Posterior cingulate gyrus (tissue), 11 donors: Measurements from ENCODE around the gene ST8SIA2.
"Not testable (repeated sequence)": the region's sequence is repeated elsewhere in the genome, so short reads cannot be mapped to it uniquely, and the experiment has no call there.

Experiments used
- DNase-seq, 10 donors: peaks; one replicate each; pipeline versions ENCODE4 v3.0.0 to v3.0.0-alpha.2; 2020 to 2021; ENCODE audit warnings: mixed read lengths in 3 of 10
- intact Hi-C: fragments of 100-400 bp; cut with DNase I; formaldehyde crosslinking; loops from one replicate; pipeline ENCODE4 v1.15.1; 2023

Gene ST8SIA2

DNA sequence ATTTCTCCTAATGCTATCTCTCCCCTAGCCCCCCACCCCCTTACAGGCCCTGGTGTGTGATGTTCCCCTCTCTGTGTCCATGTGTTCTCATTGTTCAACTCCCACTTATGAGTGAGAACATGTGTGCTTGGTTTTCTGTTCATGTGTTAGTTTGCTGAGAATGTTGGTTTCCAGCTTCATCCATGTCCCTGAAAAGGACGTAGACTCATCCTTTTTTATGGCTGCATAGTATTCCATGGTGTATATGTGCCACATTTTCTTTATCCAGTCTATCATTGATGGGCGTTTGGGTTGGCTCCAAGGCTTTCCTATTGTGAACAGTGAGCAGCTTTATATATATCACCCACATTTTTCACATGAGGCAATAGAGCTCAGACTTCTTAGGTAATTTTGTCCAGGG is 86.0 kb downstream of the ST8SIA2 start:
- intact Hi-C loops, DNase-seq: not testable (repeated sequence)

DNA sequence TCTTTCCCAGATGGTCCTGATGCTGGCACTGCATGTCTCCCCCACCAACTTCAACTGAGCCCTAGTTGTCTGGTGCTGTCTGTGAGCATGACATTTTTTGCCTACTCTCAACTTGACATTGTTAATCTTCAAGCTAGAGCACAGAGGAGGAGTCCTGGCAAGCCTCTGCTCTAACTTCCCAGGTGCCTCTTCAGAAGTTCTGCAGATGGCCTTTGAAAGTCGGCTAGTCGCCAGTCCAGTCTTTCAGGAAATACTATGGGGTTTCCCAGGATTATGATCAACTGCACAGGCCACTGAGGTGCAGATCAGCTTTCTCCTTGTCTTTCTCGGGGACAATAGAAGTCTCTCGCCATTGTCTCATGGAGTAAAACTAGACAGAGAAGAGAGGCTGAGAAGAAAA is 86.7 kb downstream of the ST8SIA2 start:
- intact Hi-C loops, result no loop called here
- no peak for DNase-seq

DNA sequence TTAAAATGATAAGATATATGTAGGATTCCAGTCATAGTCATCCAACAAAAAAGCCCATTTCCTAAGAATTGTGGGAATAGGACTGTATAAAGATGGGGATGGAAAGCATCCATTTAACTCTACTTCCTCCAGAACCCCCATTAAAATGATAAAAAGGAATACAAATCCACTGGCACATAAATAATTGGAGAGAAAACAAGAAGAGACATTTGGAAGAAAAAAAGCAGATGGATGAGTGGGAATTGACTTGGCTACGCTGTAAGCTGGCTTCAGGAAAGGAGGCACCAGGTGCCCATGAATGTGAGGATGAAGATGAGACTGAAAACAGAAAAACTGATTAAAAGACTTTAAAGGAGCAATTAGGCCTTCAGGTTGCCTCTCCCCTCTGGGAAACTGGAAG is 91.8 kb downstream of the ST8SIA2 start:
- DNase-seq, result no peak
- intact Hi-C loops, result no loop called here

DNA sequence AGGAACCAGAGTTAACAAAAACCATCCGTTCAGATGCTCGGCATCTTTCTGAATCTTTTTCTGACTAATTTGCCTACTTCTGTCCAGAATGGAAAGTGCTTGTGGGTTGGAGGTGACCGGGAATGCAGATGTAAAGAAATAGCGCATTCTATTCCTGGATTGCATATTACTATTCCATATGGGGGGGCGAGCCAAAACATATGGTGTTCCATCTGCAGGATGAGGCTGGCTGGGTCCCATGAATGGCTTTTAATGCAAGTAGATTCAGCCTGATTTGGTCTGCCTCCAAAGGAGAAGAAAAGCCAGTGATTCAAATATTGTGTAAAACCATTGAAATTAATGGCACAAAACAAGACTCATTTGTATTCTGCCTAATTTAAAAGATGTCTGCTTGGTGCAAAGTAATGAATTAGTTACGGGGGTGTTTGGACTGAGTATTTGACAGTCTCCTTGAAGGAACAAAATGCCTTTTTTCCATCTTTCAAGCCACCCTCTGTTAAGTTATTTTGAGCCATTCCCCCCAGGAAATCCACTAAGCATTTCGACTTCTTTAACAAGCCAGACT is 99.0 kb downstream of the ST8SIA2 start:
- peak in 6 of 10 donors; percentile 35 to 86 (median 58) for DNase-seq
- intact Hi-C loops, result no loop called here

DNA sequence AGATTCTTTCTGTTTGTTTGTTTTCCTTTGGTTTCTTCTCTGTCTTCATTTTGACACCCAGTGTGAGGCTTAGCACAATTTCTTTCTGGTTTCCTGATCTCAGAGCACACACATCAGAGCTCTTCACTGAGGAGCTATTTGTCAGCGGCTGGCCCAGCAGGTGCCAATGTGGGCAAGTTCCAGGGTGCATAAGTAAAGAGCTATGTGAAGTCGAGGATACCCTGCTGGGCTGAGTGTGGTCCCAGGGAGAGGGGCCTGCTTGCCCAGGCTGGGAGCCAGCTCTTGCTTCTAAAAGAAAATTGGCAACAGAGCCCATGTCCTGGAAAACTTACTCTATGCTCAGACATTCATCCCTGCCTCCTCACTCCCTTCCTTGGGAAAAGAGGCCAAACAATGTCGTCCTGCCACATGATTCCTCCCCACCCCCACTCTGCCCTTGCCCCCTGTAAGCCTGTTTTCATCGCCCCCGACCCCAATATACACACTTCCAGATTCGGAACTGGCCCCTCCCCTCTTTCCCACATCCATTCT is 101.2 kb downstream of the ST8SIA2 start:
- intact Hi-C loops, result no loop called here
- no peak for DNase-seq

DNA sequence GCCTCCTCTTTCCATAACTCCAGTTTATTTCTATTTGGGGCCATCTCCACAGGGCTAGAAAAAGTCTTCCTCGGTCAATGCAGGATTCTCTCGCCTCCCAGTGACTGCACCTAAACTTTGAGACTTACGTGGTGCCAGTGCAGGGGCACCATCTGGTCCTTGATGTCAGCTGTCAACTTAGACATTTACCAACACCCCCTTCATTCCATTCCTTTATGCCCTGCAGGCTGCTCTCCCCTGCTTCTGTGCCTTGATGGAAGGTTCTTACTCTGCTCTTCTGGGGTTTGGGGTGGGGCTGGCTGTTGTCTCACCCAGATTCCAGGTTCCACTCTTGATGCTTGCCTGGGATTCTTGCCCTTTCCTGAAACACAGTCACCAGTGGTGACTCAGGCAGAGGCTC is 101.8 kb downstream of the ST8SIA2 start:
- DNase-seq, result no peak
- intact Hi-C loops, result no loop called here

DNA sequence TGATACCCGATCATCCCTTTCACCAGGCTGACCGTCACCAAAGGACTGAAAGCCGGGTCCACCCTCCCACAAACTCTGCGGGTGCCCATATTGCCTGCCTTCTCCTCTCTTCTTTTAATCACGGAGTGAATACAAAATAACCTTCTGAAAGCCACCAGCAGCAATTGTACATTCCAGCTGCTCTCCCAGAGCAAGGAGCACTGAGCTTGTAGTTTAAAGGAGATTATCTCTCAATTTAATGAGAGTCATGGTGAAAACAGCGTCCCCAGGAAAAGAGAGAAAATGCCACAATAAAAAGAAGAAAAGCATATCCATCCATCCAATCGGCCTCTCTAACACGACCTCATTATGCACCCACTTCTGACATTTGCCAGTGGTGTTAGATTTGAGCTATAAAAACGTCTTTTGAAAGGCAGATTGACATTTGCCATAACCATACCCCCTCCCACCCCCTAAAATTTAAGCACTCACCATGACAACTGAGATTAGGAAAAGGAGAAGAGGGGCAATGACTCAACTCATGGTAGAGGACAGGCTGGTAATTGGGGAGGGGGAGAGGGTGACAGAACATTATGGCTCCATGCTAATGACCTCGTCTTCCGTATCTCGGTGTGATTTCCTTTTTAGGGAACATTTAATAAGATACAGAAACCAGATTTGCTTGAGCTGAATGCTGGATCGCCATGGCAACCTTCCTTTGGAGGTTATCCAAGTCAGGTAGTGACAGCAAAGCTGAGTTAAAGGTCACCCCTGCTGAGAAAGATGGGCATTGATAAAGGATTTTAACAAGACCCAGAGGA is 106.2 kb downstream of the ST8SIA2 start:
- intact Hi-C loops, result no loop called here
- no peak for DNase-seq

DNA sequence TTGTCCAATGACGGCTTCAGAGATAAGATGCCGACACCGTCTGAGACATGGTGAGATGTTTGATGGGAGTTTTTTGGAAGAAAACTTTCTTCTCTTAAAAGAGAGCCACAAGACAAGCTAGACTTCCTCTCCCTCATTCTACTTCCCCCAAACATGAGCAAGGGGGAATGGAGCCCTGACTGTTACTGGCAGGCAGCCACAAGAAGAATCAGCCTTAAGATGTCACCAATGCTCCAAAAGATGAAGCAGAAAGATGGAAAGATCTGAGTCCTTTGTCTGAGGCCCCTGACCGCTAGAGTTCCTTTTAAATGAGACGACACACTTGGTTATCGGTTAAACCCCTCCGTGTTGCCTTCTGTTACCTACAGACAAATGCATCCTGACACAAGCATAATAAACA is 108.7 kb downstream of the ST8SIA2 start:
- intact Hi-C loops, result no loop called here
- no peak for DNase-seq

DNA sequence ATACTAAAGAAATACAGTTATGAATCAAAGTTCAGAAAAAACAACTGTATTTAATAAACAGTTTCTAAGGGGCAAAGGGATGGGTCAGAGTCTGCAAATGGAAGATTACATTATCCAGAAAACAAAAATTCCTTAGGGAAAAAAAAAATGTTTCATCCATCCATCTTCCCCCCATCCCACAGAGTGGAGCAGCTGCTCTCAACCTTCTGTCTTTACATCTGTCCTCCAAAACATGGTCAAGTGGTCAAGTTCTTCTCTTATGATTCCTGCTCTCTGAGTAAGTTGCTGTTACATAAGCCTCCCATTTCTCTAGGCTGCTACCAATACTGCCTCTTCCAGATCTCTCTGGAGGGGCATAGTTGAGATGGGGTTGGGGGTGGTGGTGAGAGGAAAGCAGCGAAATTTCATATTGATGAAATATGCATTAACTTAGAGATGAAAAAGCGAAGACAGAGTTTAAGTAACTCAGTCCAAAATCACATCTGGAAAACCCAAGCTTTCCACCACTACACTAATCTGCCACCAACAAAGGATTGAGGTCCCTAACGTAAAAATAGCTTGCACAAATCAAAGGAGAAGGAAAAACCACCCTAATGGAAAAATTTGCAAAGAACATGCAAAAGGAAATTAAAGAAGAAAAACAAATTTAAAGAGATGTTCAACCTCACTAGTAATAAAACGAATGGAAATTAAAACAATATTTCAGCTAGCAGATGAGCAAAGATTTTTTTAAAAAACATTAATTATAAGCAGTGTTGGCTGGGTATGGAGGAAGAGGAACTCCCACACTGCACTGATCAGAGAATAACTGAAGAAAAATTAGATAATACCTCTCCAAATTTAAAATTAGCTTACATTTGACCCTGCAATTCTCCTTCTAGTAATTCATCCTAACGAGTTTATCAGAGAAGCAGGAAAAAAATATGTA is 109.5 kb downstream of the ST8SIA2 start:
- intact Hi-C loops, result no loop called here

DNA sequence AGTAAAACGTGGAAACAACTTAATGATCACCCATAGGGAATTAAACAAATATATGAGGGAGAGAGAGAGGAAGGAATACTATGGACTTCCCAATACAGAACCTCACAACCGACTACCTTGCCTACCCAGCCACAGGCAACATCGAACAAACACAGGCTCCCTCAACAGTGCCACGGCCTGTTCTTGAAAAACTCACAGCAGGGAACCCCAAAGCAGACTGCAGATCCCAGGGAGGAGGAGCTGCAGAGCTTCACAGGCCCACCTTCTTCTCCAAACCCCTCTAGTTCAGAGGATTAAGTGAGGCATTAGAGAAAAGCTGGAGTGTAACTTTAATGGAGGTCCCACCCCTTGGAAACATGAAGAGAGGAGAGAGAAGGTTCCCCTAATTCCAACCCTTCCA is 110.2 kb downstream of the ST8SIA2 start:
- intact Hi-C loops, result no loop called here
- no peak for DNase-seq

More for the DNA sequence above, 109.5 kb downstream of the ST8SIA2 start:
- DNase-seq, result no peak

DNA sequence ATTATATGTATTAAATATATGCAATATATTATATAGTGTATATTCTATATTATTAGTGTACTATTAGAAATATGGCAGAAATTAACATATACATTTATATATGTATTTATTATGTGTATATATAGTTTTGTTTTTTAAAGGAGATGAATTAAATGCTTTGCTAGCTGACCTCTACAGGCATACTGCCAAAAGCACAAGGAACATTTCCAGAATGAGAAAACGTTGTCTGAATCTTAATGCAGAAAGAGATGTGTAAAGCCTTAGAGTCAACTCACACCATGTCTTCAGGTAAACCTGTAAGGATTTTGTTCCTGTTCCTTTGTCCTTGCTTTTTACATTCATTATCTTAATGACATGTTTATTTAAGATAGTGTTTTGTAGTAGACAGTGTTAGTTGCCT is 111.9 kb downstream of the ST8SIA2 start:
- intact Hi-C loops, result no loop called here
- DNase-seq, result no peak

DNA sequence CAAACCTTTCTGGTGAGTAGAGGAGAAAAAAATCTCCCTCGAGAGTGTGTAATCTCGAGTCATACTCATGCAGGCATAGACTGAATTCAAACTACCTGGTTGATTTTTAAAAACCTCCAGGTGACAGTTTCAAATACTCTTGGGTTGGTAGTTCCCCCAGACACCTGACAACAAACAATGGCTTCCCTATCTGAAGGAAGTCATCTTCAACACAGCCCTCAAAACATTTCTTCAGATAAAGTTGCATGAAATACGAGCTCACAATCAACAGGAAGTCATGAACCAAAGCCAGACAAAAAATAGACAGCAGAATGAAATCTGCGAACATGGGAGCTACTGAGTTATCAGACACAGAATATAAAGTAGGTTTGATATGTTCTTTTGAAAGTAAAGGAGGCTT is 112.8 kb downstream of the ST8SIA2 start:
- DNase-seq, result no peak
- intact Hi-C loops, result no loop called here

DNA sequence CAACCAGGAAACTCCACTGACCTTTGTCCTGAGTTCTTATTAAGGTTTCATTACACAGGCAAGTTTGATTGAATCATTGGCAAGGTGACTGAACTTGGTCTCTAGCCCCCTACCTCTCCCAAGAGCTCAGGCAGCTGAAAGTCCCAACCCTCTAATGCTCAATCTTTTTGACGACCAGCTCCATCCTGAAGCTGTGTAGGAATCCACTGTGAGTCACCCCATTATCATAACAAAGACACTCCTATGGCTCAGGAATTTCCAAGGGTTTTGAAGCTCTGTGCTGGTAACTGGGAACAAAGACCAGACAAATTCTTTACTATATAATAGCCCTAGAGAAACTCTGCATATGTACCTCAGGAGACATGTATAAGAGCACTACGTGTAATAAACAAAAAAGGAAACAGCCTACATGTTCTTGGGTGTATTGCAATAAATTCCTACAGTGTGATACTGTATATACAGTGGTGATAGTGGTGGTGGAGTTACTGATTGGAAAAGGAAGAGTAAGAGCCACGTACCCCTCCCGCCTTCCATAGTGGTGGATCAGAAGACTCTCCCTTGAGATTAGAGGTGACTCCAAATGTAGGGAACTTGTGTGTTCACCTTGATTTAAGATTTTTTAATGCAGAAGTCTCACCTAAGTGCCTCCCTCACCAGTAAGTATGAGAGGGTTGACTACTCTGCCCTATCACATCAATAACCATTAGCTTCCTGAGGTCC is 116.6 kb downstream of the ST8SIA2 start:
- intact Hi-C loops, result no loop called here
- no peak for DNase-seq
